ENCODE results near the gene CYP4V2.

DNA sequence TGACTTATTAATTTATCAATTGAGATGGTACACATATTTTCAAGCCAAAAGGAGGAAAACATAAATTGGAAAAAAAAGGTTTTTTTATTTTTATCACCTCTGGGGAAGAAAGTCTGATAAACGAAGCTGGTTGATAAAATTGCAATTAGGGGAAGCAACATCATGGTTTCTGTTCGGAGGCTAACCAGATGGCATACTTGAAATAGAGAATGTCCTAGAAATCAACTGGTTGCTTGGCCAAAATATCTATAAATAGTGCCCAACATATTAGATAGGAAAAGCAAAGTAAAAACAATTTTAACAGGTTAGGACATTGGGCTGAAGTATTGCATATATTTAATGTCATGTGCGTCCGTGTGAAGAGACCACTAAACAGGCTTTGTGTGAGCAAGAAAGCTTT is 50.2 kb downstream of the CYP4V2 start:
- TF ChIP-seq CREB1 (CRISPR knock-in tag; IDR thresholded peaks at IDR 0.05) (no peak; the same call in 1 of the 2 replicates), IRF2 (CRISPR knock-in tag; IDR thresholded peaks at IDR 0.05; ENCODE audit: borderline replicate concordance, low read depth) (no peak), ZNF423 (CRISPR knock-in tag; IDR thresholded peaks at IDR 0.05) (no peak), JUN (CRISPR knock-in tag; IDR thresholded peaks at IDR 0.05) (no peak), NR2C2 (CRISPR knock-in tag; IDR thresholded peaks at IDR 0.05) (no peak), ZBTB21 (CRISPR knock-in tag; IDR thresholded peaks at IDR 0.05; ENCODE audit: borderline replicate concordance) (no peak), ZNF121 (CRISPR knock-in tag; IDR thresholded peaks at IDR 0.05) (no peak), ESRRA (CRISPR knock-in tag; IDR thresholded peaks at IDR 0.05; ENCODE audit: borderline replicate concordance) (no peak)
- TF ChIP-seq, protein P1, sequence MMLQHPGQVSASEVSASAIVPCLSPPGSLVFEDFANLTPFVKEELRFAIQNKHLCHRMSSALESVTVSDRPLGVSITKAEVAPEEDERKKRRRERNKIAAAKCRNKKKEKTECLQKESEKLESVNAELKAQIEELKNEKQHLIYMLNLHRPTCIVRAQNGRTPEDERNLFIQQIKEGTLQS (CRISPR knock-in tag; conservative IDR thresholded peaks at IDR 0.05): no peak
- TF ChIP-seq, protein P2, sequence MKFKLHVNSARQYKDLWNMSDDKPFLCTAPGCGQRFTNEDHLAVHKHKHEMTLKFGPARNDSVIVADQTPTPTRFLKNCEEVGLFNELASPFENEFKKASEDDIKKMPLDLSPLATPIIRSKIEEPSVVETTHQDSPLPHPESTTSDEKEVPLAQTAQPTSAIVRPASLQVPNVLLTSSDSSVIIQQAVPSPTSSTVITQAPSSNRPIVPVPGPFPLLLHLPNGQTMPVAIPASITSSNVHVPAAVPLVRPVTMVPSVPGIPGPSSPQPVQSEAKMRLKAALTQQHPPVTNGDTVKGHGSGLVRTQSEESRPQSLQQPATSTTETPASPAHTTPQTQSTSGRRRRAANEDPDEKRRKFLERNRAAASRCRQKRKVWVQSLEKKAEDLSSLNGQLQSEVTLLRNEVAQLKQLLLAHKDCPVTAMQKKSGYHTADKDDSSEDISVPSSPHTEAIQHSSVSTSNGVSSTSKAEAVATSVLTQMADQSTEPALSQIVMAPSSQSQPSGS (CRISPR knock-in tag; IDR thresholded peaks at IDR 0.05; ENCODE audit: borderline replicate concordance, low read depth): no peak
- TF ChIP-seq, protein P3, sequence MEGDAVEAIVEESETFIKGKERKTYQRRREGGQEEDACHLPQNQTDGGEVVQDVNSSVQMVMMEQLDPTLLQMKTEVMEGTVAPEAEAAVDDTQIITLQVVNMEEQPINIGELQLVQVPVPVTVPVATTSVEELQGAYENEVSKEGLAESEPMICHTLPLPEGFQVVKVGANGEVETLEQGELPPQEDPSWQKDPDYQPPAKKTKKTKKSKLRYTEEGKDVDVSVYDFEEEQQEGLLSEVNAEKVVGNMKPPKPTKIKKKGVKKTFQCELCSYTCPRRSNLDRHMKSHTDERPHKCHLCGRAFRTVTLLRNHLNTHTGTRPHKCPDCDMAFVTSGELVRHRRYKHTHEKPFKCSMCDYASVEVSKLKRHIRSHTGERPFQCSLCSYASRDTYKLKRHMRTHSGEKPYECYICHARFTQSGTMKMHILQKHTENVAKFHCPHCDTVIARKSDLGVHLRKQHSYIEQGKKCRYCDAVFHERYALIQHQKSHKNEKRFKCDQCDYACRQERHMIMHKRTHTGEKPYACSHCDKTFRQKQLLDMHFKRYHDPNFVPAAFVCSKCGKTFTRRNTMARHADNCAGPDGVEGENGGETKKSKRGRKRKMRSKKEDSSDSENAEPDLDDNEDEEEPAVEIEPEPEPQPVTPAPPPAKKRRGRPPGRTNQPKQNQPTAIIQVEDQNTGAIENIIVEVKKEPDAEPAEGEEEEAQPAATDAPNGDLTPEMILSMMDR (IDR thresholded peaks at IDR 0.05): no peak
